Measurements from ENCODE around the gene FIBCD1.

DNA sequence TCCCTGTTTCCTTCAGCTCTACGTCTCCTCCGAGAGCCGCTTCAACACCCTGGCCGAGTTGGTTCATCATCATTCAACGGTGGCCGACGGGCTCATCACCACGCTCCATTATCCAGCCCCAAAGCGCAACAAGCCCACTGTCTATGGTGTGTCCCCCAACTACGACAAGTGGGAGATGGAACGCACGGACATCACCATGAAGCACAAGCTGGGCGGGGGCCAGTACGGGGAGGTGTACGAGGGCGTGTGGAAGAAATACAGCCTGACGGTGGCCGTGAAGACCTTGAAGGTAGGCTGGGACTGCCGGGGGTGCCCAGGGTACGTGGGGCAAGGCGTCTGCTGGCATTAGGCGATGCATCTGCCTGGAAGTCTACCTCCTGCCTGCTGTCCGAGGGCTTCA is 76.3 kb downstream of the FIBCD1 start:
- TF ChIP-seq CTCF (IDR thresholded peaks at IDR 0.05; ENCODE audit: insufficient read depth, low read depth, low read length) (no peak), EZH2 (IDR thresholded peaks at IDR 0.05; ENCODE audit: insufficient read depth, low read length) (no peak)

All from astrocyte (in vitro differentiated cells and primary cell).